Thymus (tissue), 11 donors: ENCODE data around the gene GPR157. TPM values are rescaled to one million over a fixed set of nuclear protein-coding genes. Genes with fewer than 3 reads are reported as not detected.

Experiments used
- DNase-seq, 9 donors: peaks; one replicate each; pipeline ENCODE4 v3.0.0-alpha.2; 2013; ENCODE audit warnings: low spot score in 9 of 9, low read depth in 6 of 9, missing footprints in 1 of 9
- H3K27ac ChIP-seq, 2 donors: one replicate each; pipeline ENCODE4 v1.5.1; 2013; ENCODE audit warnings: control low read depth in 1 of 2, low read depth in 1 of 2, low read length in 1 of 2, mild to moderate bottlenecking in 1 of 2, moderate library complexity in 1 of 2
- H3K27me3 ChIP-seq, 2 donors: one replicate each; pipeline ENCODE4 v1.5.1; 2013; ENCODE audit warnings: low read length in 1 of 2; ENCODE audit not compliant: control insufficient read depth in 2 of 2, insufficient read depth in 1 of 2
- H3K36me3 ChIP-seq, 2 donors: one replicate each; pipeline ENCODE4 v1.5.1; 2013; ENCODE audit warnings: low read length in 1 of 2, mild to moderate bottlenecking in 1 of 2, moderate library complexity in 1 of 2; ENCODE audit not compliant: control insufficient read depth in 2 of 2, insufficient read depth in 2 of 2
- H3K4me1 ChIP-seq, 2 donors: one replicate each; pipeline ENCODE4 v1.5.1; 2013; ENCODE audit warnings: low read length in 2 of 2; ENCODE audit not compliant: control insufficient read depth in 2 of 2, insufficient read depth in 2 of 2
- H3K4me3 ChIP-seq, 2 donors: one replicate each; pipeline ENCODE4 v1.5.1; 2013; ENCODE audit warnings: low read length in 2 of 2, control low read depth in 1 of 2, mild to moderate bottlenecking in 1 of 2
- H3K9me3 ChIP-seq, 2 donors: one replicate each; pipeline ENCODE4 v1.5.1; 2013; ENCODE audit warnings: low read length in 1 of 2, mild to moderate bottlenecking in 1 of 2; ENCODE audit not compliant: control insufficient read depth in 2 of 2, insufficient read depth in 1 of 2
- WGBS: extraction: QIAGEN DNeasy Blood & Tissue Kit; methylation state at CpG from one replicate; pipeline ENCODE4 v1.1.7; 2013; 5-methylcytosine and 5-hydroxymethylcytosine counted together
- polyA plus RNA-seq: library from polyadenylated mRNA; stranded (reverse); fragments of 200-250 nt; gene quantifications from one replicate; pipeline ENCODE4 v1.2.3, GENCODE V29; 2013
- total RNA-seq: library from RNA; stranded (reverse); fragments of 120-200 nt; gene quantifications from one replicate; pipeline ENCODE4 v1.2.4, GENCODE V29; 2013
- donor health status: healthy.

Gene GPR157
- total and polyA plus RNA-seq, 2 donors: 4.3 to 5.8 TPM

DNA sequence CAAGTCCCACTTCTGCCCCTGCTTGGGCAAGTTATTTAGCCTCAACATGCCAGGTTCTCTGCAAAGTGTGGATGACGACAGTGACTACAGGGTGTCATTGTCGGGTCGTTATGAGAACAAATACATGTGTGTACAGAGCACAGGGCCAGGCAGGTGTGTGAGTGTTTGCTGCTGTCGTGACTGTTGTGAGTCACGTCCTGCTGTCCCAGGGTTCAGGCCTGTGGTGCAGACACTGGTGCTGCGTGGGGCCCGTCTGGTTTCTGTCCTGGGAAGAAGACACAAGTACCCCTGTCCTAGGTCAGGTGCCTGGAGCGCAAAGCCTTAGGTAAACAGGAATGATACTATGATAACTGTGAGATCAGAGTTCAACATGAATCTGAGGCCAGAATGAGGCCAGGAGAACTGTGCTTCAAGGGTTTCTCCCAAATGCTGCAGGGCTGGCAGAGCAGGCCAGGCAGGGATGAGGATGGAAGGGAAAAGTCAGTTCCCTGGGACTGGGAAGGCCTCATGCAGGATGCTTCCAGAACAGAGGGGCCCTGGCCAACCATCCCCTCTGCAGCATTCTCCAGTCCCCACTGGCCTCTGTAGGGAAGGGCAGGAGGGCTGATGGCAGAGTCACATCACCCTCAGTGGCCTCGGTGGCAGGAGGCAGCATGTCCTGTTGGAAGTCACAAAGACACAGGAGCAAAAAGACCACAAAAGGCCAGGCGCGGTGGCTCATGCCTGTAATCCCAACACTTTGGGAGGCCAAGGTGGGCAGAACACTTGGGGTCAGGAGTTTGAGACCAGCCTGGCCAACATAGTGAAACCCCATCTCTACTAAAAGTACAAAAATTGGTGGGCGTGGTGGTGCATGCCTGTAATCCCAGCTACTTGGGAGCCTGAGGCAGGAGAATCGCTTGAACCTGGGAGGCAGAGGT, 15.7 kb downstream of the GPR157 start:
- no peaks in the 10 kb centered on the region for H3K27me3 ChIP-seq
- H3K9me3 ChIP-seq: no peaks in the 10 kb centered on the region
- no peak overlapping the region for H3K4me3 ChIP-seq
- H3K36me3 ChIP-seq: no peaks in the 10 kb centered on the region
- WGBS: 95% methylated on average over 13 of the region's 13 CpGs
- peaks cover 0 to 6% of the 10 kb centered on the region in 2 donors for H3K4me1 ChIP-seq
- DNase-seq: no peak
- H3K27ac ChIP-seq: peak overlapping the region in 1 of 2 donors; percentile 31

- Histone ChIP-seq H3K9me3 (no peaks in the 10 kb centered on the region), H3K27ac (no peak overlapping the region), H3K4me3 (no peak overlapping the region), H3K4me1 (peaks cover 0 to 6% of the 10 kb centered on the region in 2 donors), H3K36me3 (no peaks in the 10 kb centered on the region), H3K27me3 (no peaks in the 10 kb centered on the region)
- 84% methylated on average over 9 of the region's 9 CpGs for WGBS
- DNase-seq: no peak
Observed at GRCh38 chr1:9111957-9112356, 16.9 kb downstream of the GPR157 start.

GRCh38 chr1:9111357-9111691, 17.6 kb downstream of the GPR157 start:
- Histone ChIP-seq H3K9me3 (no peaks in the 10 kb centered on the region), H3K27me3 (no peaks in the 10 kb centered on the region), H3K4me3 (no peak overlapping the region), H3K36me3 (no peaks in the 10 kb centered on the region), H3K27ac (no peak overlapping the region), H3K4me1 (peaks cover 0 to 6% of the 10 kb centered on the region in 2 donors)
- no peak for DNase-seq
- 98% methylated on average over 13 of the region's 13 CpGs for WGBS

GRCh38 chr1:9110669-9111356, 18.1 kb downstream of the GPR157 start:
- Histone ChIP-seq H3K36me3 (no peaks in the 10 kb centered on the region), H3K4me1 (peaks cover 0 to 6% of the 10 kb centered on the region in 2 donors), H3K27ac (no peak overlapping the region), H3K4me3 (no peak overlapping the region), H3K27me3 (no peaks in the 10 kb centered on the region), H3K9me3 (no peaks in the 10 kb centered on the region)
- DNase-seq: peak; percentile 58 to 91 (median 78)
- WGBS: 53% methylated on average over 18 of the region's 18 CpGs

GRCh38 chr1:9108056-9108665, 20.7 kb downstream of the GPR157 start:
- H3K36me3 ChIP-seq: no peaks in the 10 kb centered on the region
- H3K9me3 ChIP-seq: no peaks in the 10 kb centered on the region
- H3K27me3 ChIP-seq: no peaks in the 10 kb centered on the region
- 97% methylated on average over 12 of the region's 12 CpGs for WGBS
- peaks cover 0 to 4% of the 10 kb centered on the region in 2 donors for H3K4me1 ChIP-seq
- H3K4me3 ChIP-seq: no peak overlapping the region
- no peak for DNase-seq
- no peak overlapping the region for H3K27ac ChIP-seq

- no peak overlapping the region for H3K27ac ChIP-seq
- no peak for DNase-seq
- no peak overlapping the region for H3K4me3 ChIP-seq
- 87% methylated on average over 4 of the region's 4 CpGs for WGBS
- no peaks in the 10 kb centered on the region for H3K9me3 ChIP-seq
- no peaks in the 10 kb centered on the region for H3K36me3 ChIP-seq
- peaks cover 0 to 4% of the 10 kb centered on the region in 2 donors for H3K4me1 ChIP-seq
- no peaks in the 10 kb centered on the region for H3K27me3 ChIP-seq
Observed at GRCh38 chr1:9107136-9107535, 21.8 kb downstream of the GPR157 start.

DNA sequence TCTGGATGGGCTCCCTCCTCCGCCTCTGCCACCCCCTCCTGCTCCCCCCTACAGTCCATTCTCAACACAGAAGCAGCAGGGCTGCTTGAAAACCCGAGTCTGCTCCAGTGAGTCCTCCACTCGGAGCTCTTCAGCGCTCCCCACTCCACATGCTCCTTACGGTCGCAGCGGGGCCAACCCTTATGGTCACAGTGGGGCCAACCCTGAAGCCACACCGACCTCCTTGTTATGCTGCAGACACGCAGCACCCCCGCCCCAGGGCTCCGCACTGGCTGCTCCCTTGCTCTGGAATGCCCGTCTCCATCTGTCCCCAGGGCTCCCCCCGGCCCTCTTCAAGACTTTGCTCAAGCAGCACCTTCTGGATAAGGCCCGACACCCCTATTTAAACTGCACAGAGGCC, 22.6 kb downstream of the GPR157 start:
- no peaks in the 10 kb centered on the region for H3K27me3 ChIP-seq
- WGBS: 97% methylated on average over 14 of the region's 14 CpGs
- no peaks in the 10 kb centered on the region for H3K36me3 ChIP-seq
- H3K9me3 ChIP-seq: no peaks in the 10 kb centered on the region
- H3K4me1 ChIP-seq: peaks cover 0 to 4% of the 10 kb centered on the region in 2 donors
- no peak overlapping the region for H3K27ac ChIP-seq
- H3K4me3 ChIP-seq: no peak overlapping the region
- DNase-seq: no peak

DNA sequence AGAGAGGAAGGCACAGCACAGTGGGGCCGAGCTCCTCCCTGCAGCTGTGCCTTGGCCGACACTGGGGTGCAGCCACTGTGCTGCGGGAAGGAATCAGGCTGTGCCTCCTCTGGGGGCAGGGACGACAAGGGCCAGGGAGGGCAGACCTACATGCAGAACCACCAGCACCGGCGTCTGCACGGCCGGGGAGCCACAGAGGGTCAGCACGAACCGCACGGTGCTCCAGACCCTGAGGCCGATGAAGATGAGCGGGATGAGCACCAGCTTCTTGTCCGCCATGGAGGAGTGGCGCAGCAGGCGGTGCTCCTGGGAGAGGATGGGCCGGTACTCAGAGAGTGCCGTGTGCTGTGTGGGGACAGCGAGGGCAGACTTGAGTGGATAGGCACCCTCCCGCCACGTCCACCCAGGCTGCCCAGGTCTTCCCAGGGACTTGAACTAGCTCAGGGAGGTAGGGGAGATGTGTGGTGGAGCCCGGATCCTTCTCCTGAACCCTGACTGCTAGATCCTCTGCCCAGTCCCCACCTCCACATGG, 23.5 kb downstream of the GPR157 start:
- DNase-seq: no peak
- Histone ChIP-seq H3K9me3 (no peaks in the 10 kb centered on the region), H3K4me1 (no peaks in the 10 kb centered on the region), H3K27ac (no peak overlapping the region), H3K4me3 (no peak overlapping the region), H3K36me3 (no peaks in the 10 kb centered on the region), H3K27me3 (no peaks in the 10 kb centered on the region)
- WGBS: 96% methylated on average over 22 of the region's 22 CpGs
